CD4-positive, alpha-beta T cell treated with Interleukin-4 for 1 hour (primary cell): ENCODE measurements around the gene CFAP61.

Experiments
- DNase-seq, 2 donors: peaks; one replicate each; pipeline ENCODE4 v3.0.0-alpha.2; 2020 to 2022

The CFAP61 gene

DNA sequence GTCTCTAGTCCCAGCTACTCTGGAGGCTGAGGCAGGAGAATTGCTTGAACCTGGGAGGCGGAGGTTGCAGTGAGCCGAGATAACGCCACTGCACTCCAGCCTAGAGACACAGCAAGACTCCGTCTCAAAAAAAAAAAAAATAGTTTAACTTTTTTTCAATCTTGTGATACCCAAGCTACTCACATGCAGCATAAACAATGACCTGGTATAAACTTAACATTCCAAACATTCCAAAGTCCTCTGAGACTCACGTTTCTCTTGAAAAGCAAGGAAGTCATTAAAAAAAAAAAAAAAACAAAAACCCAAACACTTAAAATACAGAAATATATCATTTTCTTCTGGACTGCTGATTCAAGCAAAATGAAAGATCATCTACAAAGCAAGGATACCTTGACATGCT lies 14.4 kb upstream of the CFAP61 start:
- no peak for DNase-seq

DNA sequence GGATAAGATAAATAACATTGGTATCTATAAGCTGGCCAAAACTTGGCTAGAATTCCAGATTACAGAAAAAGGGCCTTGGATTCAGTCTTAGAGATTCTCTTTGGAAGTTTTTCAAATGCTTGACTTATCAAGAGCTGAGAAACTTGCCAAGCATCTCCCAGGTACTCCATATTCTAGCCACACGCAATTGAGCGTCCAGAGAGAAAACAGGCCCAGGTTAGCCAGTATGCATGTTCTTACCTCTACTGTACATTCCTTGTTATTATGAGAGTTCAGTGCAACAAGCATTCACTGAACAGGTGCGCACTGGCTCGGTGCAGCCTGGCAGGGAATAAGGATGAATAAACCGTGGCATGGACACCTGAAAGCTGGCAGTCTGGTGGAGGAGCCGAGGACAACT lies 13.7 kb upstream of the CFAP61 start:
- no peak for DNase-seq

DNA sequence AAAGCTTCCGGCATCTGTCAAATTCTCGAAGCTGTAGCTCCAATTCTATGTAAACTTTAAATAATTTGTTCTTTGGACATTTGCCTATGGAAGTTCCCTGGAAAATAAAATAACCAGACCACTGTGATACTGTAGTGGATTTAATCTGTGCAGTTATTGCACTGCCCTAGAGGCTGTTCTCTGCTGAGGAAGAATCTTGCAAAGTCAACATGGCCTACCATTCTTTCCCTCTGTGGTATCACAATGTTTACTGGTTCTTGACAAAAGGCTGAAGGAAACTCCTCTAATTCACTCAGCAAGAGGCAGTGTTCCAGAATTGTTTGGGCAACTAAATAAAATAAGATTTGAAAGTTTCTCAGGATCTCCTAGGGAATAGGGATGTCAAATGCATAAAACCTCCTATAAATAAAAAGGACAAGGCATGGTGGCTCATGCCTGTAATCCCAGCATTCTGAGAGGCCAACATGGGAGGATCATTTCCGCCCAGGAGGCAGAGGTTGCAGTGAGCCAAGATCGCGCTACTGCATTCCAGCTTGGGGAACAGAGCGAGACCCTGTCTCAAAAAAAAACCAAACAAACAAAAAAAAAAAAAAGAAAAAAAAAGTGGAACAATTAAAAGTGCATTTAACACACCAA lies 12.5 kb upstream of the CFAP61 start:
- no peak for DNase-seq

DNA sequence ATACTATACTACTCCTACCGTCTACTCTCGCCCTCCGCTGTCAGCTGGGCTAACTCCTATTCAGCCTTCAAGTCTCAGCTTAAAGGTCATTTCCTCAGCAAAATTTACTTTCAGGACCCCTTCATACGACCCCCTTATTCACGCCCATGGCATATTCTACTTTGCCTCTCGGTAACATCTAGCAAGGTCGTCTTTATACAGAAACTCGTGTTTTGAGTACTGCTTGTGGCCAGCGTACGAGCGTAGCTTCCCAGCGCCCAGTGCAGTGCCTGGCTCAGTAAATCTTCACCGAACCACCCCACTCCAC lies 612 bp upstream of the CFAP61 start:
- DNase-seq = no peak

DNA sequence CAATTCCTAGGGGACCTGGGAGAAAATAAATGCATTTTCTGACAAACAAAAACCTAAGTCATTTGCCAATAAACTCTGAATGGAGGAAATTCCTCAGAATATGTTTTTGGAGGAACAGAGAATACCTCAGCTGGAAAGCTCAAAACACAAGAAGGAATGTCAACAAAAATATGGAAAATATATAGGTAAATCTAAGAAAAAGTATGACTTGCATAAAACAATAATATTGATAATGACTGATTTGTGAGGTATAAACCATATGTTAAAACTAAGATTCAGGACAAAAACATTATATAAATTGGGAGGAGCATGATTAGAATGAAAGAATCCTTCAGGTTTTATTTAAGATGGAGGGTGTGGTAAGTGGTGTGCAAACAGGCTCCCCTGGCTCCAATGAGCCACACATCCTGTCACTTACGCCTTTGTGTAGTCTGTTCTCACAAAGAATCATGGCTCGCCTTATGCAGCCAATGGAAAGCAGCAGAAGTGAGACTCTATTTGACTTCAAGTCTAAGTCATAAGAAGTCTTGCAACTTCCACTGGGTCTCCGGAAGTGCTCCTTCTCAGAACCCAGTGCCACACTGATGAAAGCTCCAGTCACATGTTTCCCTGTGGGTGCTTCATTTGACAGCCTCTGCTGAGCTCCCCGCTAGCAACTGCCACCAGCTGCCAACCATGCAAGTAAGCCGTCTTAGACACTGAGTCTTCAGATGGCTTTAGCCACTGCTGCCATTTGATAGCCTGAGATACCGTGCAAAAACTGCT lies 8.1 kb downstream of the CFAP61 start:
- DNase-seq = no peak

DNA sequence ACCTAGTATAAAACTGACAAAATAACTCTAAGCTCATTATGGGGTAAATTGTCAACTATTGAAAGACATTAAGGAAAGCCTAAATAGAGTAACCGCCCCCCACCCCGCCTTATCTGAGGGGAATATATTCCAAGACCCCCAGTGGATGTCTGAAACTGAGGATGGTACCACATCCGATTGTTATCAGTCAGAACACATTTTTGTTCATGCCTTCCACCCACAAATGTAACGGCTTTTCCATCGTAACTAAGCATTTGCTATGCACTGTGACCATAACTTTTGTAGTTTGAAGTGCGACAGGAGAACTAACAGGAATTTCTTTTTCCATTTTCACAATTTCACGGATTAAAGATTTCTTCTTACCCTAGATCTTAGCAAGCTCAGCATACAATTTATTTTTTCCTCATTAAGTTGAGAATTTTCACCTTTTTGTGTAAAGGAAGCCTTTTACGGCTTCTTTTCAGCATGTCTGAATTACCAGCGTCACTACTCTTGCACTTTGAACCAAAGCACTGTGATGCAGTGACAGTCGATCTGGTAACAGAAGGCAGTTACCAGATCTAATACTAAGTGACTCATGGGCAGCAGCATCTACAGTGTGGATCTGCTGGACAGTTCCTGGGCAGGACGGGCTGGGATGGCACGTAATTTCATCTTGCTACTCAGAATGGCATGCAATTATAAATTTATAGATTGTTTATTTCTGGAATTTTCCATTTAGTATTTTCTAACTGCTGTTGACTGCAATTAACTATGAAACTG lies 11.8 kb downstream of the CFAP61 start:
- no peak for DNase-seq

DNA sequence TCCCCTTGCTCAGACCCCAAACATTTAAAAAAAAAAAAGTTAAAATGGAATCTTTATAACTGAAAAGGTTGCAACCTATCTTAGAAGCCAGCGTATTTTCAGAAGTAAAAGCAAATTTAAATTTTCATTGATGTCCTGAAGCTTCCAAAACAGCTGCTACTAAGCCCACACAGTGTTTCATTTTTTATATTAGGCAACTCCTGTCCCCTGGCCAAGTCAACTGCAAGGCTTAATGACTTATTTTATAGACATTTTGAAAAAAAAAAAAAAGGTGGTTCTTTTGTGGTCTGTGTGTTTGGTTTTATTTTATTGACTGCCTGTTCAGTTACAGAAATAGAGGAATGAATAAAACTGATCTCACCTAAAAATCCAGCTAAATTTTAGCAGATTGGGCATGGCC lies 13.0 kb downstream of the CFAP61 start:
- no peak for DNase-seq

DNA sequence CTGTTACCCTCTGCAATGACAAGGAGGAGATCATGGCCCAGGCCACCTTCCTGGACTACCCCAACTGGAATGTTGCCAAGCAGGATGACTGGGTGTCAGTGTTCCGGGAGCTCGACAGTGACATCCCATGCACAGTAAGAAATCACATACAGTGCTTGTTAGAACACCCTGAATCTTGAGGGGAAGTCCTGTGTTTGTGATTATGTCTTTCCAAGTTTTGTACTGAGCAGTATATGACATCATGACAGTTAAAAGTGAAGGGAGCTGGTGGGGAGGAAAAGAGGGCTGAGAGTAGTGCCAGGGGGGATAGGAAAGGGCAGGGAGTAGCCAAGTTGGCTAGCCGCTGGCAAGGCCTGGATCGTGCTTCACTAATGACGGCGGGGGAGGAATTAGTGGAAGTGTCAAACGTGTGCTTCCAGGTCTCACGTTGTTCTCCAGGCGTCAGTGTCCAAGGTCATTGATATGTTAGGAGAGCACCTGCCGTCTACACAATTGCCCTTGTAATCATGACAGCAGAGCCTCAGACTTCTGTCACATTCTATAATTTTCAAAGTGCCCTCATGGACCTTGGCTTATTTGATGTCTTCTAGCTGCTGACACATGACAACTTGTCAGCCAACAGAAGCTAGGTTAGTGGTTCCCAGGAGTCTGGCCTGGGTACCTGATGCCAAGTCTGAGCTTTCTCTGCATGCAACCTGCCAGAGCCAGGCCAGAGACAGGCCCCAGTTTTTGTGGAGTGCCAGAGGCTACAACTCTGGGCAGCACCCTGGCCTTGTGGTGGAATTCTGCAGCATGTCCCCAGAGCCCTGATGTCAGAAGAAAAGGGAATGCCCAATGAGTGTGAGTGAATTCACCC lies 18.8 kb downstream of the CFAP61 start:
- DNase-seq = no peak

DNA sequence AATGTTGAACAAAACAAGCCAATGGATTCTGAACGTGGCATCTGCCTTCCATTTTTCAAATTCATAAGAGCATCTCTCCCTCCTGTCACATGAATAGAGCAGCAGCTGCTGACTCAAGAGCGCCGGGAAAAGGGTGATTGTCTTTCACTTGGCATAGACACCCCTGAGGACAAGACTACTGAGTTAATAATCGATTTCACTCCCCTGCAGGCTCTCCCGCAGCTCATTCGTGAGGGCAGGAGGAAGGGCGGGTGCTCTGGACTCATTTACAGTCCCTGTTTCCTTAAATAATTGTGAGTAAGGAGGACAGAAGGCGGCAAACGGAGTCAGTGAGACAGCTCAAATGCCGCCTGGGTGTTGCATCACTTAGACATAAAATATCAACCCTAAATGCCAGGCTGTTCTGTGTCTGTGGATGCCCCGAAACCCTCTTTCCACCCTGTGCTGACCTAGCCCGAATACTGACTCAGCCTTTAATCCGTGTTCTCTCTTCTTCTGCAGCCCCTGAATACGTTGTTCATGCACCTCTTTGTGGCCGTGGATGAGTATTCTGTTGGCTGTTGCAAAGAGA lies 21.6 kb downstream of the CFAP61 start:
- DNase-seq = no peak

DNA sequence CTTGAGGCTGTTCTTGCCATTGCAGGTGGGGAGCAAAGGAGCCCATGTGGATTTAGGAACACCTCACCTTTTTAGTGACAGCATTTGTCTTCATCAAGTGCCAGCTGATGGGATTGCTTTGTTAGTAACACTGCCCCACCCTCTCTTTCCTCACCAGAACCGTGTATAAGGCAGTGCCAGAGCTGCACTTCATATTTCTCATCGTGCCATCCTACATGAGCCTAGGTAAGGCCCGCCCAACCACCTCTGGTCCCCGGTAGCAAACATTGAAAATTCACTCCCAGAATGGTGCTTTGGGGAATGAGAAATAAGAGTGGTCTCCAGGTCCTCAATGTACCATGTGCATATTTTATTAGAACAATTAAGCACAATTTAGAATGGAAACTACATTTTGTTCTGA lies 22.7 kb downstream of the CFAP61 start:
- no peak for DNase-seq

DNA sequence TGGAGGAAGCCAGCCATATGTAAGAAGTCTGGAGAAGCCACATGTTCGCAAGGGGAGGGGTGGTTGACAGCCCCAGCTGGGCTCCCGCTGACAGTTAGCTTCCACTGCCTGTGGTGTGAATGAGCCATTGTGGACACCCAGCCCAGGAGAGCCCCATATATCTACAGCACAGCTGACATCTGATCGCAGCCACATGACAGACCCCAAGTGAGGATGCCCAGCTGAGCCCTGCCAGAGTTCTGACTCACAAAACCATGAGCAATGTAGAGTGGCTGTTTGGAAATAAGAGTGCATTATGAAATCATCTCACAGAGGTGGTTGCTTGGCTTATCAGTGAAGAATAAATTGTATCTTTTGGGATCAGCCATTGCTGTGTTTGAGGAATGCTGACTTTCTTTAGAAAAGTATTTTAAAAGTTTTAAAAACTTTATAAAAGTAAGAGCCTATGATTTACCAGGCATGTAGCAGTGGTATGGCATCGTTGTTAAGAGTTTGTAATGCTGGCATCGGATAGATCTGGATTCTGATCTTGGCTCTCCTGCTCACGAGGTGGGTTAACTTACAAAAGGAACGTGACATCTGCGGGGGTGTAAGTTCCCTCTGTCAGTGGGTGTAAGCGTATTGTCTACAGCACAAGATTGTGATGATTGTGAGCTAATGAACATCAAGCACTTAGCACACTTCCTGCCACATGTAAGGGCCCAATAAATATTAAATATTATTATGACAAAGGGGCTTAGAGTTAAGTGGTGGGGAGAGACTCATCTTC lies 24.1 kb downstream of the CFAP61 start:
- DNase-seq = no peak

DNA sequence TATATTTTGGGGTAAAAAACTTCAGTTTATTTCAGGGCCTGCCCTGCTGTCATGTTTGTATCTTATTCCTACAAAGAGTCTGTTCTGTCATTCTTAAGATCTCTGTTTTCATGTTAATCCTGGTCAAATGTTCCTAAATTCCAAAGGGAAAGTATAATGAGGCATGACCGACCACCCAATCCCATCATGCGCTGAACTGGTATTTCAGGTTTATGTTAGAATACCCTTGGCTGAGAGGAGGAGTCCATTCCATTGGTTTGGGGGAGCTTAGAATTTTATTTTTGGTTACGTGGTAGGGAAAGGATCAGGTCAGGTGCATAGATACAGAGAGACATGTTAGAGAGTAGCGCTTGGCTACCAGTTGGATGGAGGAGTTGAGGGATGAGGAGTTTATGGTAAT lies 25.7 kb downstream of the CFAP61 start:
- DNase-seq = no peak

DNA sequence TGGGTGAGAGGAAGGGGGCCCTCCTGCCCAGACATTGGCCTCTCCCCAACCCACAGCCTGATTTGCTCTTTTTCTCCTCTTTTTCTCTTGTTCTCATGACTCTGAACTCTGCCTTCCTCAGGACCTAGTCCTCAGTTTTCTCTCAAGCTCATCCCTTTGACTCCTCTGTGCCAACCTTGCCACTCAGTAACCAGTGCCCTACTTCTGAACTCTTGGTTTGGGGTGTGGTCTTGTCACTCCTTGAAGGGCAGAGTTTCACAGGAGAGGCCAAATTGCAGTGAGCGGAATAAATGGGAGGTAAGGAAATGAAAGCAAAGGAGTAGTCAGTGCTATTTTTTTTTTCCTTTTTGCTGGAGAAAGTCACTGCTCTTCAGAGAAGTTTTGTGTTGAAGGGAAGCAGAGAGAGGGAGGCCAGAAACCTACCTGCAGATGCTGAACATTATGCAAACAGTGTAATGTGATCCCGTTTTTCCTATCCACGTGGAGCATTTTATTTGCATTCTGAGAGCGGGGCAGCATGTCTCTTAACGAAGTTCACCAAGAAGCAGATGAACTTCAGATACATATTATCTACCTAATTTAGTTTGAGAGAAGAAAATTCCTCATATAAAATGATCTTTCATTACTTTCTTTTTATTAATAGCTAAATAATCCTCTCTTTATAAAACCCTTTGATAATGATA lies 26.9 kb downstream of the CFAP61 start:
- no peak for DNase-seq

DNA sequence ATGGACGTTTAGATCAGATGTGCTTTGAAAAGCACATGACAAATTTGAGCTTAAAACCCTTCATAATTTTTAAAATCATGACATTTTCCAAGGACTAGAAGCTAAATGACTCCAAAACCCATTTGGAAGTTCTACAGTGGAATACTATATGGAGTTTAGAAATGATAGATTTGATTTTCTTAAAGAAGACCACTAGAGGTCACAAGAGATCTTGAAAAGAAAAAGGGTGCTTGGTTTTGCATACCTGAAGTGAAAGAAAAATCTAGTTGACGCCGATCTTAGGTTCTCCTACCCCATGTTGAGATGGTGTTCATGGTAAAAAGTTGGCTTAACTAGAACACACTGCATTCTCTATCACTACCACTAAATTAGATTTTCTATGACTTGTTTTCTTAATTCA lies 31.5 kb downstream of the CFAP61 start:
- DNase-seq = peak in 1 of 2 donors; percentile 51

DNA sequence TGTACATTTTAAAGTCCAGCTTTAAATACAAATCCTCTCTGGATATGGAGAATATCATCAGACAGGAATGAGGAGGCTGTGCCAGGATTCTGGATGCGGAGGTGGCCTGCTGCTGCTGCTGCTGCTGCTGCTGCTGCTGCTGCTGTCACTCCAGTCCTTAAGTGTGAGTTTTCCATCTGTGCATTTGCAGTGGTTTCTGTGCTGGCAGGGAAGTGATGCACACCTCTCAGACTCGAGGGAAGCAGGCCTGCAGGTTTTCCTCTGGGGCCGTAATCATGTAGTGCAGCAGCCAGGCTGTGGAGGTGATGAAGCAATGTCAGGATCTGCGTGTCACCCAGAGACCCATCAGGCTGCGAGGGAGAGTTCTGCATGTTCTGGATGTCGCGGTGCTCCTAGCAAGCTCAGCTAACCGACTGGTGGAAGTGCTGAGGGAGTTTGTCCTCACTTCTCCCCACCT lies 32.0 kb downstream of the CFAP61 start:
- no peak for DNase-seq

DNA sequence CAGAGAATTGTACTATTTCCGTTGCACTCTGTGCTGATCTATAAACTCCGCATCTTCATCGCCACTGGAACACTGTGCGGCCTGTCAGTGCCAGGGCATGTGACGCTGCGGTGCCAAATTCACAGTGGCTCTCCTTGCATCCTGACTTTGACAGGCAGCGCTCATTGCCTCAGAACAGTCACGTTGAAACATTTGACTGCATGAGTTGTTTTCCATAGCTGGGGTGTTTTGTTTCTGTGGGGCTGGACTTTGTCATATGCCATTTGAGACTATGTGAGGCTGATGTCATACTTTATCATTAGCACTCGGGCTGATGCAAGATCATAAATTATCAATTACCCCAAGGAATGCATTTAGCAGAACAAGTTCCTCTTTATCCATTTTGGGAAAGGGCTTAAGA lies 32.7 kb downstream of the CFAP61 start:
- DNase-seq = no peak

DNA sequence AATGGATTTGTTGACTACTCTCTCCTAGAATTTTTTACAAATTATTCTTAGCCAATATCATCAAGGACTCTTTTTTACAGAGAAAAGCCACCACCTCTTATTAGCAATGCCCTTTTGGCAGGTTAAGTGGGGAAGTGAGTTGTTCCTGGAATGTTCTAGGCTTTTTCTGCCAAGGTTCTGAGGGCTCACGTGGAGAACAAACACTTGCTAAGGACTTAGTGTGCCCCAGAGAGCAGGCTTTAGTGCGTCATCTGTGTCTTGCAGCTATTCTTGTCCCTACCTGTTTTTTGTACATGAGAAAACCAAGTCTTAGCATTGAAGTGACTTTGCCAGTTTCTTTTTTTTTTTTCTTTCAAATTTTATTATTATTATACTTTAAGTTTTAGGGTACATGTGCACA lies 33.5 kb downstream of the CFAP61 start:
- no peak for DNase-seq

DNA sequence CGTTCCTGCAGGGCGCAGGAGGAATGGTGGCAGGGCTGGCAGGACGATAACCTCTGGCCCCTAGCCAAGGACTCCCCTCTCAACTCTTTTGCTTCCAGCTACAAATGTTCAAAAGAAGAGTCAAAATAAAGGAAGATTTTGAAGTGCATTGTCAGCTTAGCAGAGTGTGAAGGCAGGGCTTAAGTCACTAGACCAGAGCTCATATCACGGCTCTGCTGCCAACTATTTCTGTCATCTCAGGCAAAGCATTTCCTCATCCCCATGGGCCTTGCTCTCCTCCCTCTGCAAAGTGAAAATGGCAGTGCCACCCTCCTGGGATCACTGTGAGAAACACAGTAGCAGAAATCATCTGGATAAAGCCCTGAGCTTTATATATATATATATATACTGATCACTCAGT lies 36.7 kb downstream of the CFAP61 start:
- no peak for DNase-seq

DNA sequence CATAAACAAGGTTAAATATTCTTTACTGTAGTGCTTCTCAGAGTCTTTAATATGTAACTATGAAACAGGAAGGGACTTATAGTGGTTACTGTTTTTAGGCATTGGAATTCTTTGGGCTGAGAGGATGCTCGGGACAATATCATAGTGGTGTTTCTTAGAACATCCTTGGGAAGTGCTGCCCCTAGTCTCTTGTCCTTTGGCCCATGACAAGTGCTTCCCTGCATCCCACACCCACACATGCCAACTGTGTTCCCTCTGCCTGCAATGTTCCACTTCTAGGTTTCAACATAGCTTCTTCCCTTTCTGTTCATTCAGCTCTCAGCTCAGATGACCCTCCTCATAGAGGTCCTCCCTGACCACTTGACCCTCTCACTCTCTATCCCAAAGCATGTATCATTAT lies 37.6 kb downstream of the CFAP61 start:
- no peak for DNase-seq

DNA sequence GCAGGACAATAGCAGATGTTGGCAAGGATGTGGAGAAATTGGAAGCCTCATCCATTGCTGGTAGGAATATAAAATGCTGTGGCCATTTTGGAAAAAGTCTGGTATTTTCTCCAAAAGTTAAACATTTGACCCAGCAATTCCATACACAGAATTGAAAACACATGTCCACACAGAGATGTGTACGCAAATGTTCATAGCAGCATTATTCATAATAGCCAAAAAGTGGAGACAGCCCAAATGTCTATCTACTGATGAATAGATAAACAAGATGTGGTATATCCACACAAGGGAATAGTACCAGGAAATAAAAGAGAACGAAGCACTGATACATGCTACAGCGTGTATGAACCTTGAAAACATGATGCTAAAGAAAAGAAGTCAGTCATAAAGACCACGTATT lies 40.5 kb downstream of the CFAP61 start:
- no peak for DNase-seq

DNA sequence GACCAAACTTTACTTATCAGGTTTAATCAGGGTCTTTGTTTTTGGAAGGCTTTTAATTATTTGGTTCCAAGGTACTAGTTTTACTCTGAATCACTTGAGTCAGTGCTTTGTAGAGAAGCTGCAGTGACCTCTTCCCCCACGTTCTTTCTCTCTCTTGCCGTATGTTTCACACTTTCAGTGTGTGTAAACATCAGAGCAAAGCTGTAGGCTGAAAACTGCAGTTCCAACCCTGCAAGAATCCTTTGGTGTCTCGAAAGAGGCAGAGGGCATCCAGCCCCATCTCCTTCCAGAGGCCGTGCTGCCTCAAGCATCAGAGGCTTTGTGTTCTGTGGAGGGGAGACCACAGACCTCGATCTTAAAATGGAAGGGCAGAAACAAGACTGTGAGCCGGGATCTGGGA lies 42.1 kb downstream of the CFAP61 start:
- DNase-seq = no peak
